Keratinocyte (primary cell): ENCODE data around the gene CDKL5.

Experiments used
- EZH2 ChIP-seq: IDR thresholded peaks from one replicate; pipeline ENCODE4 v1.6.1; 2012; ENCODE audit warnings: inconsistent platforms, mild to moderate bottlenecking, low read length, moderate library complexity
- TF ChIP-seq, protein P1 (sequence below), 3 experiments: IDR thresholded peaks in 1 of 3; conservative IDR thresholded peaks in 1 of 3; optimal IDR thresholded peaks in 1 of 3; 2 replicates in 2 of 3; 3 replicates in 1 of 3; pipeline versions ENCODE3 to v1.5.1; 2011; ENCODE audit warnings: low read length in 3 of 3, mild to moderate bottlenecking in 3 of 3, moderate library complexity in 2 of 3, control low read depth in 1 of 3, inconsistent platforms in 1 of 3; ENCODE audit not compliant: insufficient read depth in 2 of 3; ENCODE audit errors: extremely low read depth in 1 of 3

DNA sequence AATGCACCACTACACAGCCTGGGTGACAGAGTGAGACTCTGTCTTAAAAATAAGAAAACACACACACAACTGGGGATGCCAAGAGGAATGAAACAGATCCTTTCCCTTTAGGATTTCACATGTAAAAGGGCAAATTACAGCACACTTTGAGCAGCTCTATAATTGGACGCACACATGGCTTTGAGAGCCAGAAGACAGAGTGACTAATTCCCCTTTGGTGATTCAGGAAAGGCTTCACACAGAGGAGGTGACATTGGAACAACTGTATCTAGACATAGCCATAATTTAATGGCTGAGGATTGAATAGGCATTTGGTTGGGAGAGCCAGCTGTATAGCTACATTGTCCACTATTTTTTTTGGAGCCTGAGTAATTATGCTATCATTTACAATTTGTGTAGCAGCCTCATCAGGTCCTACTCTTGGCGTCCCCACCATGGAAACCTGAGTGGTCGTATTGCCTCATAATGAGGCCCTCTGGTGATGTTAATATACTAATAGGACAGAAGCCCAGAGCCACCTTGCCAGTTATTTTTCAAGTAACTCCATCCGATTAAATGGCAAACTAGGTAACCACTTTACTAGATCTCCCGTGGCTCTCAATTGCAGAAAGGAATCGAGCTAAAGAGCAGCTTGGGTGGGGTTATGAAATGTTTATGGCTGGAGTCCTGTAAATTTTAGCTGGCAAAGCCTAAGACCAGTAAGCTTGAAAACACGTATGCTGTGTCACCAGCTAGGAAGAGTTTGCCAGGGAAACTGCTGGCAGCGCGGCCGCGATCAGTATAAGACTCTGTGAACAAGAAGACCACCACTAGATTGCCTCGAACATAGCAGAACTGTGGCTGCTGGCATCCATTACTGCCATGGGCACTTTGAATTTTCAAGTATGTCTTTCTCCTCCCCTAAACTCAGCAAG lies 273.6 kb downstream of the CDKL5 start:
- TF ChIP-seq, protein P1, sequence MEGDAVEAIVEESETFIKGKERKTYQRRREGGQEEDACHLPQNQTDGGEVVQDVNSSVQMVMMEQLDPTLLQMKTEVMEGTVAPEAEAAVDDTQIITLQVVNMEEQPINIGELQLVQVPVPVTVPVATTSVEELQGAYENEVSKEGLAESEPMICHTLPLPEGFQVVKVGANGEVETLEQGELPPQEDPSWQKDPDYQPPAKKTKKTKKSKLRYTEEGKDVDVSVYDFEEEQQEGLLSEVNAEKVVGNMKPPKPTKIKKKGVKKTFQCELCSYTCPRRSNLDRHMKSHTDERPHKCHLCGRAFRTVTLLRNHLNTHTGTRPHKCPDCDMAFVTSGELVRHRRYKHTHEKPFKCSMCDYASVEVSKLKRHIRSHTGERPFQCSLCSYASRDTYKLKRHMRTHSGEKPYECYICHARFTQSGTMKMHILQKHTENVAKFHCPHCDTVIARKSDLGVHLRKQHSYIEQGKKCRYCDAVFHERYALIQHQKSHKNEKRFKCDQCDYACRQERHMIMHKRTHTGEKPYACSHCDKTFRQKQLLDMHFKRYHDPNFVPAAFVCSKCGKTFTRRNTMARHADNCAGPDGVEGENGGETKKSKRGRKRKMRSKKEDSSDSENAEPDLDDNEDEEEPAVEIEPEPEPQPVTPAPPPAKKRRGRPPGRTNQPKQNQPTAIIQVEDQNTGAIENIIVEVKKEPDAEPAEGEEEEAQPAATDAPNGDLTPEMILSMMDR (optimal IDR thresholded peaks at IDR 0.05 in 1 of 3, IDR thresholded peaks at IDR 0.05 in 1 of 3, conservative IDR thresholded peaks at IDR 0.05 in 1 of 3; ENCODE audit: extremely low read depth in 1 of 3, insufficient read depth in 2 of 3, low read length in 3 of 3): no peak
- TF ChIP-seq EZH2: no peak
